Endothelial cell of umbilical vein (primary cell): Measurements from ENCODE around the gene KISS1R. TPM values are rescaled to one million over a fixed set of nuclear protein-coding genes. Genes with fewer than 3 reads are reported as not detected.

Experiments
- BruUV-seq: library from RNA; stranded (reverse); fragments of 400-500 nt; replicated peaks from 2 replicates; lab custom pipeline; 2021; lab: Mats Ljungman, UMichigan
- CTCF ChIA-PET: fragments of 300-600, 350-600 bp; sonication (Branson Sonifier 250); formaldehyde crosslinking; loops from one replicate; lab custom pipeline; 2021; ENCODE audit warnings: antibody characterized with exemption, inconsistent platforms; lab: Charles Lee
- POLR2A ChIA-PET: fragments of 300-600, 350-600 bp; sonication (Branson Sonifier 250); formaldehyde crosslinking; loops from one replicate; lab custom pipeline; 2021; ENCODE audit warnings: antibody characterized with exemption, inconsistent platforms; lab: Charles Lee
- DNase-seq: peaks from one replicate; pipeline ENCODE4 v3.0.0-alpha.2; 2011; ENCODE audit warnings: low read depth, low spot score
- FAIRE-seq: peaks from 2 replicates; lab custom pipeline; 2011; peaks lifted over from hg19 to GRCh38; lab: Jason Lieb, UNC
- H2AFZ ChIP-seq: 2 replicates; pipeline ENCODE4 v1.6.0; 2012; ENCODE audit warnings: low read depth, low read length, control low read depth, inconsistent platforms
- H3K27ac ChIP-seq: 2 replicates; pipeline ENCODE4 v1.5.1; 2011; ENCODE audit warnings: low read depth, mild to moderate bottlenecking, control low read depth, low read length, moderate library complexity; ENCODE audit not compliant: insufficient read depth
- H3K27me3 ChIP-seq, 2 experiments: 2 replicates each; pipeline versions ENCODE4 v1.6.0 to v1.6.1; 2011; ENCODE audit warnings: low read length in 2 of 2, mixed read lengths in 1 of 2; ENCODE audit not compliant: control insufficient read depth in 2 of 2, insufficient read depth in 2 of 2
- H3K36me3 ChIP-seq, 2 experiments: 2 replicates in 1 of 2; 3 replicates in 1 of 2; pipeline ENCODE4 v1.5.1; 2011; ENCODE audit warnings: low read length in 2 of 2, mild to moderate bottlenecking in 1 of 2, moderate library complexity in 1 of 2; ENCODE audit not compliant: control insufficient read depth in 2 of 2, insufficient read depth in 2 of 2; ENCODE audit errors: extremely low read depth in 1 of 2
- H3K4me1 ChIP-seq: 3 replicates; pipeline ENCODE4 v1.5.1; 2011; ENCODE audit warnings: mild to moderate bottlenecking, low read length; ENCODE audit not compliant: control insufficient read depth, insufficient read depth; ENCODE audit errors: extremely low read depth
- H3K4me2 ChIP-seq: 2 replicates; pipeline ENCODE4 v1.6.1; 2011; ENCODE audit warnings: low read length, control low read depth, mixed read lengths; ENCODE audit not compliant: insufficient read depth
- H3K4me3 ChIP-seq, 3 experiments: fragments of 200-600 bp in 1 of 3; sonication (generic), shearing (Covaris generic) in 1 of 3; replicated peaks in 1 of 3; 2 replicates each; pipeline ENCODE4 v1.5.1; 2011 to 2016; ENCODE audit warnings: control low read depth in 3 of 3, low read length in 3 of 3, mild to moderate bottlenecking in 2 of 3, inconsistent platforms in 1 of 3, low read depth in 1 of 3, moderate library complexity in 1 of 3; ENCODE audit not compliant: insufficient read depth in 1 of 3
- H3K79me2 ChIP-seq: 2 replicates; pipeline ENCODE4 v1.6.0; 2012; ENCODE audit warnings: low read length, inconsistent platforms; ENCODE audit not compliant: control insufficient read depth, insufficient read depth
- H3K9ac ChIP-seq: replicated peaks from 2 replicates; pipeline ENCODE3; 2011; ENCODE audit warnings: low read length, control low read depth; ENCODE audit not compliant: insufficient read depth; ENCODE audit errors: extremely low read depth
- H3K9me1 ChIP-seq: replicated peaks from 3 replicates; pipeline ENCODE4 v1.6.0; 2011; ENCODE audit warnings: mild to moderate bottlenecking, low read length; ENCODE audit not compliant: control insufficient read depth, insufficient read depth; ENCODE audit errors: extremely low read depth
- H3K9me3 ChIP-seq: replicated peaks from 2 replicates; pipeline ENCODE4 v1.5.1; 2012; ENCODE audit warnings: low read length, inconsistent platforms; ENCODE audit not compliant: control insufficient read depth, insufficient read depth
- H4K20me1 ChIP-seq: replicated peaks from 2 replicates; pipeline ENCODE3; 2011; ENCODE audit warnings: mild to moderate bottlenecking, low read length; ENCODE audit not compliant: control insufficient read depth, insufficient read depth; ENCODE audit errors: extremely low read depth
- EZH2 ChIP-seq: IDR thresholded peaks from 2 replicates; pipeline ENCODE4 v1.6.1; 2012; ENCODE audit warnings: borderline replicate concordance, low read depth, mild to moderate bottlenecking, moderate library complexity, low read length, inconsistent platforms; ENCODE audit not compliant: severe bottlenecking
- FOS ChIP-seq: IDR thresholded peaks from 2 replicates; pipeline ENCODE4 v1.6.1; 2011; ENCODE audit warnings: mild to moderate bottlenecking, low read length, moderate library complexity, borderline replicate concordance; ENCODE audit not compliant: insufficient read depth
- GATA2 ChIP-seq: IDR thresholded peaks from 2 replicates; pipeline ENCODE4 v1.7.0; 2011; ENCODE audit warnings: low read depth, mild to moderate bottlenecking, moderate library complexity, mixed read lengths, low read length; ENCODE audit not compliant: insufficient read length, insufficient read depth
- JUN ChIP-seq: IDR thresholded peaks from 2 replicates; pipeline ENCODE4 v1.6.1; 2011; ENCODE audit warnings: borderline replicate concordance, low read depth; ENCODE audit not compliant: insufficient read length, insufficient read depth
- MYC ChIP-seq: IDR thresholded peaks from one replicate; pipeline ENCODE4 v1.6.1; 2011; ENCODE audit warnings: mild to moderate bottlenecking, low read depth, low read length
- POLR2A ChIP-seq: IDR thresholded peaks from 2 replicates; pipeline ENCODE4 v1.6.1; 2012; ENCODE audit warnings: low read depth, mild to moderate bottlenecking, control low read depth, low read length
- POLR2AphosphoS5 ChIP-seq: IDR thresholded peaks from 2 replicates; pipeline ENCODE4 v1.6.1; 2012; ENCODE audit warnings: low read depth, mild to moderate bottlenecking, control low read depth, low read length, moderate library complexity; ENCODE audit not compliant: insufficient read depth
- dilution Hi-C: fragments of 300-500 bp; cut with MboI; formaldehyde crosslinking; loops from one replicate; pipeline ENCODE4 v1.15.0; 2019; ENCODE audit warnings: low sequenced_read_pairs; ENCODE audit not compliant: extremely low pct_ligation_motif_present
- intact Hi-C: fragments of 100-400 bp; cut with micrococcal nuclease; formaldehyde crosslinking; loops from one replicate; pipeline ENCODE4 v1.10.0; 2022
- polyA plus RNA-seq, 4 experiments: library from polyadenylated mRNA; depleted of rRNA in 3 of 4; stranded (reverse) in 3 of 4; unstranded in 1 of 4; fragments of >200 nt; gene quantifications; 2 replicates each; pipeline versions ENCODE4 v1.2.1 to v1.2.3, GENCODE V29; 2011 to 2012; ENCODE audit warnings: missing spikeins in 1 of 4
- total RNA-seq: library from RNA; stranded (reverse); gene quantifications from 2 replicates; pipeline ENCODE4 v1.2.3, GENCODE V29; 2021
- TF ChIP-seq, protein P1 (sequence below), 2 donors: IDR thresholded peaks; 1 replicate in 1 of 2; 2 replicates in 1 of 2; pipeline ENCODE4 v1.5.1; 2011; ENCODE audit warnings: low read length in 2 of 2, mild to moderate bottlenecking in 2 of 2, moderate library complexity in 2 of 2, control low read depth in 1 of 2, inconsistent platforms in 1 of 2, low read depth in 1 of 2; ENCODE audit not compliant: insufficient read depth in 1 of 2; ENCODE audit errors: extremely low read depth in 1 of 2
- TF ChIP-seq, protein P2 (sequence below): IDR thresholded peaks from 2 replicates; pipeline ENCODE4 v1.6.1; 2011; ENCODE audit not compliant: insufficient read depth, insufficient read length

KISS1R gene
- total and polyA plus RNA-seq, 2 donors (not counting 3 experiments of a cell fraction or from before 2014, with no cell fraction given), result not detected

DNA sequence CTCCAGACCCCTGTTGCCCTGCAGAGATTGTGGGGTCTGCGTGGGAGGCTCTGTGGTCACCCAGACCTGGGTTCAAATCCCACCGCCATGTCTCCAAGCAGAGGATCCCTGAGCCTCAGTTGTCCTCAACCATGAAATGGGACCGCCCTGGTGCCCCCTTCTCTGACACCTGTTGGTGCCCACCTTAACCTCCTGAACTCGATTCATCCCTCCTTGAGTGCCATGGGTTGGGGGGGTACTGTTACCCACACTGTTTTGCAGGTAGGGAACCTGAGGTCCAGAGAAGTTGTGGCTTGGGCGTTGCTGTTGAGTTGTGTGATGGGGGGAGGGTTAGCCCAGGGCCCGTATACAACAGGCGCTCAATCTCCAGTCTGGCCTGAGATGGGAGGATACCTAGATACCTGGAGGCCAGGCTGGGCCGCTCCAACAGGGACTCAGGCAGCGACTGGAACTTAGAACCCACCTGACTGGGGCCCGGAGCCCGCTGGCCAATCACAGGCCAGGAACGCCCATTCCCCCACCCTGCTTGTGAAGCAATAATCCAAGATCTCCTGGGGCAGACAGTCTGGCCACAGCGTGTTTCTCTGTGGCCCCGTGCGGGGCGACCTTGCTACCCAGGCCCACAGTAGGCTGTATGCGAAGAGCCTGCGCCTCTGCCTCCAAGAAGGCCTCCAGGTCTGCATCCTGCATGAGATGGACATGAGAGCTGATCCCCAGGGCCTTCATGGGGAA, 11.5 kb downstream of the KISS1R start:
- Histone ChIP-seq H4K20me1 (no peaks in the 10 kb centered on the region), H3K27ac (no peak overlapping the region), H3K36me3 (no peaks in the 10 kb centered on the region), H2AFZ (no peak overlapping the region), H3K27me3 (no peaks in the 10 kb centered on the region), H3K4me1 (peaks cover 10% of the 10 kb centered on the region), H3K9me3 (no peaks in the 10 kb centered on the region), H3K4me2 (no peak overlapping the region), H3K9ac (no peak overlapping the region), H3K4me3 (no peak overlapping the region), H3K9me1 (no peaks in the 10 kb centered on the region), H3K79me2 (no peaks in the 10 kb centered on the region)
- BruUV-seq, result no TSS peak
- intact Hi-C loops (no loop called here), dilution Hi-C loops (no loop called here)
- ChIA-PET CTCF (no interaction called here), POLR2A (no interaction called here)
- TF ChIP-seq, protein P1, sequence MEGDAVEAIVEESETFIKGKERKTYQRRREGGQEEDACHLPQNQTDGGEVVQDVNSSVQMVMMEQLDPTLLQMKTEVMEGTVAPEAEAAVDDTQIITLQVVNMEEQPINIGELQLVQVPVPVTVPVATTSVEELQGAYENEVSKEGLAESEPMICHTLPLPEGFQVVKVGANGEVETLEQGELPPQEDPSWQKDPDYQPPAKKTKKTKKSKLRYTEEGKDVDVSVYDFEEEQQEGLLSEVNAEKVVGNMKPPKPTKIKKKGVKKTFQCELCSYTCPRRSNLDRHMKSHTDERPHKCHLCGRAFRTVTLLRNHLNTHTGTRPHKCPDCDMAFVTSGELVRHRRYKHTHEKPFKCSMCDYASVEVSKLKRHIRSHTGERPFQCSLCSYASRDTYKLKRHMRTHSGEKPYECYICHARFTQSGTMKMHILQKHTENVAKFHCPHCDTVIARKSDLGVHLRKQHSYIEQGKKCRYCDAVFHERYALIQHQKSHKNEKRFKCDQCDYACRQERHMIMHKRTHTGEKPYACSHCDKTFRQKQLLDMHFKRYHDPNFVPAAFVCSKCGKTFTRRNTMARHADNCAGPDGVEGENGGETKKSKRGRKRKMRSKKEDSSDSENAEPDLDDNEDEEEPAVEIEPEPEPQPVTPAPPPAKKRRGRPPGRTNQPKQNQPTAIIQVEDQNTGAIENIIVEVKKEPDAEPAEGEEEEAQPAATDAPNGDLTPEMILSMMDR (IDR thresholded peaks at IDR 0.05; ENCODE audit: extremely low read depth in 1 of 2, insufficient read depth in 1 of 2, low read depth in 1 of 2, low read length in 2 of 2), result no peak
- no peak for TF ChIP-seq FOS
- no peak for TF ChIP-seq EZH2
- no peak for TF ChIP-seq JUN
- TF ChIP-seq POLR2A, result no peak
- no peak for TF ChIP-seq POLR2AphosphoS5
- TF ChIP-seq, protein P2, sequence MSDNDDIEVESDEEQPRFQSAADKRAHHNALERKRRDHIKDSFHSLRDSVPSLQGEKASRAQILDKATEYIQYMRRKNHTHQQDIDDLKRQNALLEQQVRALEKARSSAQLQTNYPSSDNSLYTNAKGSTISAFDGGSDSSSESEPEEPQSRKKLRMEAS, result no peak
- TF ChIP-seq MYC, result no peak
- TF ChIP-seq GATA2, result no peak
- FAIRE-seq (no peak), DNase-seq (no peak)
